ENCODE measurements around the gene PACSIN1. TPM values are rescaled to one million over a fixed set of nuclear protein-coding genes. Genes with fewer than 3 reads are reported as not detected.

PACSIN1 gene
- total and polyA plus RNA-seq, 9 donors, result 0.08 to 0.55 (median 0.45) TPM; not detected in 2

DNA sequence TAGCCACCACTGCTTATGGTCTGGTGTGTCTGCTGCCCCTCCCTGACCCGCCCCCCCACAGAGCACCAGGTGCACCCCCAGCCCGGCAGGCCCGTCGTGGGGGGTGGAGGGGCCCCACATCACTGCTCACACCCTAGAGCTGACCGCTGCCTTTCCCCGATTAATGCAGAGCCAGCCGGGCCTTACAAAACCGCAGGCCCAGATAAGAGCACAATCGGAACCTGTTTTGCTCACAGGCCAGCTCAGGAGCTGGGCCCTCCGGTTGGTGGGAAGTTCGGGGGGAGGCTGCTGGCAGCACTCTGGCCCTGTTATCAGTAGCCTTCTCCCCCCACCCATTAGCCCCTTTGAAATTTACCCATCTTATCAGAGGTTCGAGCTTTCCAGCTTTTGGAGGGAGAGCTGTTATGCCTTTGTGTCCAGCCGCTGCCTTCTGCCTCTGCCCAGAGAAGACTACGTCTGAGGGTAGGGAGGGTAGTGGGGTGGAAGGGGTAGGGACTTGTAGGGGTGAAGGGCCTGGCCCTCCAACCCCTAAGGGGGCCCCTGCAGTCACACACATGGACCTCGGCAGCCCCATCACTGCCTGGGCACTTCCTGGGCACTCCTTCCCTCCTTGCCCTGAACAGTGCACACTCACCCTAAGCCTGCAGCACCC is 97.1 kb downstream of the PACSIN1 start:
- H3K9me3 ChIP-seq, result no peaks in the 10 kb centered on the region
- no peaks in the 10 kb centered on the region for H3K27me3 ChIP-seq
- no peak for DNase-seq
- H3K4me3 ChIP-seq, result no peak overlapping the region
- TF ChIP-seq, protein P1, sequence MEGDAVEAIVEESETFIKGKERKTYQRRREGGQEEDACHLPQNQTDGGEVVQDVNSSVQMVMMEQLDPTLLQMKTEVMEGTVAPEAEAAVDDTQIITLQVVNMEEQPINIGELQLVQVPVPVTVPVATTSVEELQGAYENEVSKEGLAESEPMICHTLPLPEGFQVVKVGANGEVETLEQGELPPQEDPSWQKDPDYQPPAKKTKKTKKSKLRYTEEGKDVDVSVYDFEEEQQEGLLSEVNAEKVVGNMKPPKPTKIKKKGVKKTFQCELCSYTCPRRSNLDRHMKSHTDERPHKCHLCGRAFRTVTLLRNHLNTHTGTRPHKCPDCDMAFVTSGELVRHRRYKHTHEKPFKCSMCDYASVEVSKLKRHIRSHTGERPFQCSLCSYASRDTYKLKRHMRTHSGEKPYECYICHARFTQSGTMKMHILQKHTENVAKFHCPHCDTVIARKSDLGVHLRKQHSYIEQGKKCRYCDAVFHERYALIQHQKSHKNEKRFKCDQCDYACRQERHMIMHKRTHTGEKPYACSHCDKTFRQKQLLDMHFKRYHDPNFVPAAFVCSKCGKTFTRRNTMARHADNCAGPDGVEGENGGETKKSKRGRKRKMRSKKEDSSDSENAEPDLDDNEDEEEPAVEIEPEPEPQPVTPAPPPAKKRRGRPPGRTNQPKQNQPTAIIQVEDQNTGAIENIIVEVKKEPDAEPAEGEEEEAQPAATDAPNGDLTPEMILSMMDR (IDR thresholded peaks at IDR 0.05), result no peak
- TF ChIP-seq POLR2A (IDR thresholded peaks at IDR 0.05), result no peak
- no peak for TF ChIP-seq EP300 (IDR thresholded peaks at IDR 0.05)
- 23 to 26% (median 23%) methylated on average over 15 of the region's 15 CpGs for WGBS, 3 donors
- no peaks in the 10 kb centered on the region for H3K4me1 ChIP-seq (ENCODE audit: insufficient read depth)
- no peak overlapping the region for H3K27ac ChIP-seq
- intact Hi-C loops (cut with DNase I), result no loop called here
- H3K36me3 ChIP-seq, result no peaks in the 10 kb centered on the region

GRCh38 chr6:34563513-34563870 is 97.6 kb downstream of the PACSIN1 start:
- H3K9me3 ChIP-seq, result no peaks in the 10 kb centered on the region
- no peaks in the 10 kb centered on the region for H3K4me1 ChIP-seq (ENCODE audit: insufficient read depth)
- 50 to 74% (median 57%) methylated on average over 7 of the region's 7 CpGs for WGBS, 3 donors
- H3K36me3 ChIP-seq, result no peaks in the 10 kb centered on the region
- H3K27me3 ChIP-seq, result no peaks in the 10 kb centered on the region
- DNase-seq, result no peak
- H3K4me3 ChIP-seq, result no peak overlapping the region
- no peak overlapping the region for H3K27ac ChIP-seq
- intact Hi-C loops (cut with DNase I), result no loop called here
- TF ChIP-seq EP300 (IDR thresholded peaks at IDR 0.05) (no peak), POLR2A (IDR thresholded peaks at IDR 0.05) (no peak)
- TF ChIP-seq, protein P1 (IDR thresholded peaks at IDR 0.05), result no peak

GRCh38 chr6:34564181-34564580 is 98.3 kb downstream of the PACSIN1 start:
- no peaks in the 10 kb centered on the region for H3K4me1 ChIP-seq (ENCODE audit: insufficient read depth)
- DNase-seq, result no peak
- no peaks in the 10 kb centered on the region for H3K36me3 ChIP-seq
- no peak overlapping the region for H3K27ac ChIP-seq
- no peak overlapping the region for H3K4me3 ChIP-seq
- intact Hi-C loops (cut with DNase I), result no loop called here
- TF ChIP-seq EP300 (IDR thresholded peaks at IDR 0.05), result no peak
- TF ChIP-seq, protein P1 (IDR thresholded peaks at IDR 0.05), result no peak
- no peak for TF ChIP-seq POLR2A (IDR thresholded peaks at IDR 0.05)
- H3K9me3 ChIP-seq, result no peaks in the 10 kb centered on the region
- H3K27me3 ChIP-seq, result no peaks in the 10 kb centered on the region
- 86 to 95% (median 91%) methylated on average over 5 of the region's 5 CpGs for WGBS, 3 donors

GRCh38 chr6:34565722-34566137 is 99.9 kb downstream of the PACSIN1 start:
- Histone ChIP-seq H3K27me3 (no peaks in the 10 kb centered on the region), H3K27ac (no peak overlapping the region), H3K4me3 (no peak overlapping the region), H3K4me1 (ENCODE audit: insufficient read depth) (no peaks in the 10 kb centered on the region), H3K9me3 (no peaks in the 10 kb centered on the region), H3K36me3 (no peaks in the 10 kb centered on the region)
- TF ChIP-seq POLR2A (IDR thresholded peaks at IDR 0.05), result no peak
- WGBS, 3 donors, result 58 to 65% (median 60%) methylated on average over 5 of the region's 5 CpGs
- intact Hi-C loops (cut with DNase I), result no loop called here
- no peak for DNase-seq

DNA sequence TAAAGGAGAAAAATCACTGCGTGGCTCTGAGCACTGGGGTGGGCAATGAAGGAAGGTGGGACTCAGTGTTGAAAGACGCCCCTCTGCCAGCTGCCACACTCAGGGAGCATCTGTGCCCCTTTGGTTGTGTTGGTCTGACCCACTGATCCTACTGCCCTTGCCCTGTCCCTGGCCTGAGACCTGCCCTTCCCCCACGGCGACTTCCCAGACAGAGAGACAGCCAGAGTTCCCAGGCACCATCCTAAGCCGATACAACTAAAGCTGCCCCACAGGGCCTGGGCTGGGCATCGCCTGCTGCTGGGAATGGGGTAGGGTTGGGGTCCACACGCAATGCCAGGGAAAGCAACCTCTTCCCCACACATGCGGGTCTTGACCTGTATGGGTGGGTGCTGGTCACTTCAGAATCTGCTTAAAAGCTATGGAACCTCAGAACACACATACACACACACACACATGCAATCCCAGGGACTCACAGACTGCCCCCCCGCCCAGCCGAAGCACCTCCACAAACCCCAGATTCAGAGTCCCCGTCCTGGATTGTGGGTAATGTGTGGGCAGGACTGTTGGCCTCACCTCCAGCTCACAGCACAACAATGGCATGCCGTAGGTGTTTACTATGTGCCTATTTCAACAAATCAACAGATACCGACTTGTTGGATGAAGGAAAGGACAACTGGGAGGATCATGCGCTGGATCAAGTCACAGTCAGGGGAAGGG is 101.1 kb downstream of the PACSIN1 start:
- no peaks in the 10 kb centered on the region for H3K27me3 ChIP-seq
- 81 to 84% (median 83%) methylated on average over 14 of the region's 14 CpGs for WGBS, 3 donors
- no peak for DNase-seq
- TF ChIP-seq EP300 (IDR thresholded peaks at IDR 0.05) (no peak), POLR2A (IDR thresholded peaks at IDR 0.05) (no peak)
- TF ChIP-seq, protein P1 (IDR thresholded peaks at IDR 0.05), result no peak
- no peaks in the 10 kb centered on the region for H3K4me1 ChIP-seq (ENCODE audit: insufficient read depth)
- no peaks in the 10 kb centered on the region for H3K9me3 ChIP-seq
- no peaks in the 10 kb centered on the region for H3K36me3 ChIP-seq
- H3K4me3 ChIP-seq, result no peak overlapping the region
- H3K27ac ChIP-seq, result no peak overlapping the region
- intact Hi-C loops (cut with DNase I), result no loop called here
